Stimulated activated CD4-positive, alpha-beta T cell treated with anti-CD3 and anti-CD28 coated beads, Interleukin-12 subunit alpha, Interleukin-12 subunit beta, amount 100 ng/mL, for 48 hours (primary cell): ENCODE results near the gene MEGF8.

Experiments used
- DNase-seq, 3 donors: peaks; one replicate each; pipeline ENCODE4 v3.0.0-alpha.2; 2020; ENCODE audit warnings: low read depth in 2 of 3, low spot score in 1 of 3

Gene MEGF8

GRCh38 chr19:42378225-42379215 lies 53.1 kb downstream of the MEGF8 start:
- no peak for DNase-seq

GRCh38 chr19:42380155-42380554 lies 54.7 kb downstream of the MEGF8 start:
- no peak for DNase-seq

- peak; percentile 30 to 57 (median 49) for DNase-seq
Observed at GRCh38 chr19:42386974-42387707, 61.7 kb downstream of the MEGF8 start.

- DNase-seq: no peak
Observed at GRCh38 chr19:42388851-42389489, 63.5 kb downstream of the MEGF8 start.

- no peak for DNase-seq
Observed at GRCh38 chr19:42389899-42390298, 64.5 kb downstream of the MEGF8 start, which contains the start of gene CNFN. TSS of gene CNFN (minus strand) at chr19:42390297. CDS start at chr19:42389037, 1,260 bp downstream.

GRCh38 chr19:42392165-42392564 lies 66.7 kb downstream of the MEGF8 start:
- DNase-seq: no peak

- DNase-seq: no peak
Observed at GRCh38 chr19:42394751-42395150, 69.3 kb downstream of the MEGF8 start.

- peak; percentile 95 to 99 (median 98) for DNase-seq
Observed at GRCh38 chr19:42396381-42397262, 71.2 kb downstream of the MEGF8 start.

GRCh38 chr19:42397263-42398166 lies 72.1 kb downstream of the MEGF8 start:
- no peak for DNase-seq

- DNase-seq: no peak
Observed at GRCh38 chr19:42400404-42400803, 75.0 kb downstream of the MEGF8 start.

- peak; percentile 50 to 72 (median 67) for DNase-seq
Observed at GRCh38 chr19:42401365-42402303, 76.2 kb downstream of the MEGF8 start.

GRCh38 chr19:42402376-42403116 lies 77.1 kb downstream of the MEGF8 start:
- no peak for DNase-seq

GRCh38 chr19:42403586-42403985 lies 78.2 kb downstream of the MEGF8 start:
- no peak for DNase-seq

GRCh38 chr19:42406111-42406510 lies 80.7 kb downstream of the MEGF8 start:
- DNase-seq: no peak

- DNase-seq: no peak
Observed at GRCh38 chr19:42407085-42407815, 81.8 kb downstream of the MEGF8 start.

GRCh38 chr19:42407816-42408175 lies 82.4 kb downstream of the MEGF8 start:
- no peak for DNase-seq

- DNase-seq: no peak
Observed at GRCh38 chr19:42409477-42409876, 84.0 kb downstream of the MEGF8 start.
